Neural progenitor cell (in vitro differentiated cells): ENCODE data around the gene GRID1.
"Not testable (repeated sequence)": the region's sequence is repeated elsewhere in the genome, so short reads cannot be mapped to it uniquely, and the experiment has no call there.

ENCODE experiments used
- CTCF ChIP-seq: fragments of 200-600 bp; sonication (generic); IDR thresholded peaks from 2 replicates; pipeline ENCODE4 v1.5.1; 2017; ENCODE audit warnings: antibody characterized with exemption, mild to moderate bottlenecking
- EZH2 ChIP-seq: fragments of 200-600 bp; sonication (generic); IDR thresholded peaks from 2 replicates; pipeline ENCODE4 v1.6.1; 2017; ENCODE audit warnings: antibody characterized with exemption, mild to moderate bottlenecking, moderate library complexity

- TF ChIP-seq CTCF, EZH2: not testable (repeated sequence)
Measured at GRCh38 chr10:86076497-86076896, 290.1 kb downstream of the GRID1 start.
